HCT116 (cell line): Measurements from ENCODE around the gene HOXA2. TPM values are rescaled to one million over a fixed set of nuclear protein-coding genes. Genes with fewer than 3 reads are reported as not detected.

Experiments
- ATAC-seq: fragments of 200-7000 bp; cut with Tn5 transposase; 2 replicates; pipeline ENCODE4 v1.9.1; 2020; ENCODE audit warnings: mild to moderate bottlenecking, moderate library complexity
- BruUV-seq: library from RNA; stranded (reverse); fragments of 400-500 nt; replicated peaks from 2 replicates; lab custom pipeline; 2021; lab: Mats Ljungman, UMichigan
- CTCF ChIA-PET: fragments of 300-600 bp; sonication (Branson Sonifier 250); formaldehyde crosslinking; loops from one replicate; lab custom pipeline; 2021; ENCODE audit warnings: antibody characterized with exemption; lab: Charles Lee
- POLR2A ChIA-PET: fragments of 300-600, 350-600 bp; sonication (Branson Sonifier 250); formaldehyde crosslinking; loops from one replicate; lab custom pipeline; 2021; ENCODE audit warnings: antibody characterized with exemption; lab: Charles Lee
- RAD21 ChIA-PET, 2 experiments: fragments of 300-600 bp; sonication (Branson Sonifier 250); formaldehyde crosslinking; loops; one replicate each; lab custom pipeline; 2023; ENCODE audit warnings: low total read pairs in 2 of 2; ENCODE audit not compliant: uncharacterized antibody in 2 of 2, unreplicated experiment in 2 of 2, low non-redundant PET in 1 of 2; lab: Charles Lee
- DNase-seq: peaks from one replicate; pipeline ENCODE4 v3.0.0-alpha.2; 2010; ENCODE audit warnings: low read depth, low spot score
- H2AFZ ChIP-seq: fragments of 200-600 bp; shearing (Covaris generic), sonication (generic); 2 replicates; pipeline ENCODE4 v1.6.1; 2017; ENCODE audit warnings: low read depth, mixed run types, mixed read lengths, antibody characterized with exemption, low read length; ENCODE audit not compliant: poor library complexity, severe bottlenecking
- H3K27ac ChIP-seq: 2 replicates; pipeline ENCODE4 v1.5.1; 2012; ENCODE audit warnings: low read depth, low read length
- H3K27me3 ChIP-seq: fragments of 200-600 bp; sonication (generic); 2 replicates; pipeline ENCODE4 v1.6.1; 2016; ENCODE audit warnings: mixed run types, low read length, mixed read lengths; ENCODE audit not compliant: insufficient read depth
- H3K36me3 ChIP-seq, 2 experiments: fragments of 200-500 bp in 1 of 2; fragments of 200-600 bp in 1 of 2; sonication (Bioruptor generic) in 1 of 2; sonication (generic) in 1 of 2; 2 replicates each; pipeline versions ENCODE4 v1.5.1 to v1.6.1; 2014 to 2016; ENCODE audit warnings: low read length in 2 of 2, inconsistent platforms in 1 of 2, mixed read lengths in 1 of 2, mixed run types in 1 of 2; ENCODE audit not compliant: insufficient read depth in 2 of 2, control insufficient read depth in 1 of 2
- H3K4me1 ChIP-seq, 2 experiments: fragments of 200-600 bp in 1 of 2; sonication (generic) in 1 of 2; 2 replicates each; pipeline versions ENCODE4 v1.5.1 to v1.6.1; 2012 to 2017; ENCODE audit warnings: low read length in 2 of 2, inconsistent platforms in 1 of 2, mild to moderate bottlenecking in 1 of 2, mixed read lengths in 1 of 2, mixed run types in 1 of 2, moderate library complexity in 1 of 2; ENCODE audit not compliant: insufficient read depth in 2 of 2, control insufficient read depth in 1 of 2
- H3K4me2 ChIP-seq: fragments of 200-600 bp; sonication (generic); 2 replicates; pipeline ENCODE4 v1.6.1; 2017; ENCODE audit warnings: mixed run types, low read length, mixed read lengths
- H3K4me3 ChIP-seq, 2 experiments: fragments of 200-600 bp in 1 of 2; sonication (generic) in 1 of 2; replicated peaks in 1 of 2; 2 replicates each; pipeline ENCODE4 v1.5.1; 2011 to 2016; ENCODE audit warnings: low read length in 2 of 2, control low read depth in 1 of 2, low read depth in 1 of 2, mild to moderate bottlenecking in 1 of 2, mixed read lengths in 1 of 2, mixed run types in 1 of 2
- H3K79me2 ChIP-seq: fragments of 200-600 bp; sonication (generic); 2 replicates; pipeline ENCODE4 v1.6.1; 2017; ENCODE audit warnings: mild to moderate bottlenecking, mixed run types, low read length, moderate library complexity, mixed read lengths; ENCODE audit not compliant: insufficient read depth
- H3K9ac ChIP-seq: fragments of 200-600 bp; sonication (generic); 2 replicates; pipeline ENCODE4 v1.6.1; 2016; ENCODE audit warnings: low read length, mixed read lengths
- H3K9me2 ChIP-seq: fragments of 200-600 bp; sonication (generic), shearing (Covaris generic); 2 replicates; pipeline ENCODE4 v1.6.1; 2017; ENCODE audit warnings: mixed run types, mild to moderate bottlenecking, moderate library complexity; ENCODE audit not compliant: insufficient read depth
- H3K9me3 ChIP-seq, 2 experiments: fragments of 200-500 bp in 1 of 2; fragments of 200-600 bp in 1 of 2; sonication (Bioruptor generic) in 1 of 2; sonication (generic) in 1 of 2; 2 replicates each; pipeline ENCODE4 v1.6.1; 2014 to 2017; ENCODE audit warnings: low read length in 2 of 2, mixed read lengths in 2 of 2, inconsistent platforms in 1 of 2, low read depth in 1 of 2, mild to moderate bottlenecking in 1 of 2, mixed run types in 1 of 2, moderate library complexity in 1 of 2; ENCODE audit not compliant: control insufficient read depth in 1 of 2, insufficient read depth in 1 of 2
- H4K20me1 ChIP-seq: fragments of 200-600 bp; sonication (generic), shearing (Covaris generic); 2 replicates; pipeline ENCODE4 v1.6.1; 2017; ENCODE audit warnings: mixed run types, mild to moderate bottlenecking, moderate library complexity; ENCODE audit not compliant: insufficient read depth
- CBX3 ChIP-seq: IDR thresholded peaks from 2 replicates; pipeline ENCODE4 v1.6.1; 2012; ENCODE audit warnings: low read depth
- ELF1 ChIP-seq: IDR thresholded peaks from 2 replicates; pipeline ENCODE4 v1.6.1; 2012; ENCODE audit warnings: low read depth, borderline replicate concordance
- RAD21 ChIP-seq: IDR thresholded peaks from 2 replicates; pipeline ENCODE4 v1.6.1; 2012; ENCODE audit warnings: low read depth, mild to moderate bottlenecking
- ZFX ChIP-seq: fragments of 450-650 bp; IDR thresholded peaks from 2 replicates; pipeline ENCODE4 v1.6.1; 2017
- ZNF274 ChIP-seq: fragments of 200-500 bp; sonication (Bioruptor generic); IDR thresholded peaks from 2 replicates; pipeline ENCODE4 v1.6.1; 2014; ENCODE audit warnings: mild to moderate bottlenecking, low read depth, low read length, inconsistent platforms
- intact Hi-C: fragments of 100-400 bp; cut with micrococcal nuclease; formaldehyde crosslinking; loops from 2 replicates; pipeline ENCODE4 v1.10.0; 2022
- total RNA-seq: library from RNA; stranded (reverse); gene quantifications from one replicate; pipeline ENCODE4 v1.2.1, GENCODE V29; 2021; ENCODE audit not compliant: unreplicated experiment
- TF ChIP-seq, protein P1 (sequence below): IDR thresholded peaks from 2 replicates; pipeline ENCODE4 v1.6.1; 2012
- TF ChIP-seq, protein P2 (sequence below): IDR thresholded peaks from 2 replicates; pipeline ENCODE4 v1.6.1; 2011; ENCODE audit warnings: mild to moderate bottlenecking, low read length, moderate library complexity; ENCODE audit not compliant: insufficient replicate concordance; ENCODE audit errors: extremely low read depth
- TF ChIP-seq, protein P3 (sequence below): IDR thresholded peaks from 2 replicates; pipeline ENCODE4 v1.6.1; 2012; ENCODE audit warnings: low read depth

HOXA2 gene
- total RNA-seq, 1 experiment from 2014 or later, result 0.57 TPM

DNA sequence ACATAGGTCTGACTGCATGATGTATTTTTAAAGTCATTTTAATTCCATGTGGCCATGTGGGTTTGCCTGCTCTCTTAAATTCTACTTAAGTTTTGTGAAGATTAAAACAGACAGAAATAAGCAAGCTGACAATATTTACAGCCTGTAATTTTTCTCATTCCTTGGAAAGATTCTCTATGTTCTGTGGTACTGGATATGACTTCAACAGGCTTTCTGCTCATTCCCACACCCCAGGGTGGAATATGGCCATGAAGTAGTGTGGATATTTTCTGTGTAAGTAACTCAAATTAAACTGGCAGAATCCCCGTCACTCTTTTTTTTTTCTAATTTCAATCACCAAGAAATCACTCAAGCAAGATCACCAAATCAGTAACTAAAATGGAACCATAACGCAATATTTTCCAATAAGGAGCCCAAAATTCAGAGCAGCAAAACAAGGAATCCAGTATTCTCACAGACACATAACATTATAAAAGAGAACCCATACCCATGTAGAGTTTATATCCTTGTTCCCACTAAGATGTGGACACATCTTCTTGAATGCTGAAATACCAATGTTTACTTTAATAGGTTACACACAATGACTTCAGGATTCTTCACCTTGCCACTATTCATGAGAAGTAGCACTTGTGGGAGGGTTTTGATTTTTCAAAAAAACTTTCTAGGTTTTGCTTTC, 35.3 kb upstream of the HOXA2 start:
- Histone ChIP-seq H3K4me3 (no peak overlapping the region), H3K4me2 (no peak overlapping the region), H4K20me1 (no peaks in the 10 kb centered on the region), H3K27ac (no peak overlapping the region), H2AFZ (no peak overlapping the region), H3K9me2 (no peaks in the 10 kb centered on the region), H3K36me3 (peaks cover 0 to 2% of the 10 kb centered on the region in 2 experiments; a peak in 1 of 4 replicates), H3K9ac (no peak overlapping the region), H3K9me3 (no peaks in the 10 kb centered on the region), H3K79me2 (no peaks in the 10 kb centered on the region), H3K27me3 (no peaks in the 10 kb centered on the region), H3K4me1 (peaks cover 36 to 57% of the 10 kb centered on the region in 2 experiments)
- POLR2A ChIA-PET, result no interaction called here
- no TSS peak for BruUV-seq
- ATAC-seq, result no peak
- TF ChIP-seq, protein P1, sequence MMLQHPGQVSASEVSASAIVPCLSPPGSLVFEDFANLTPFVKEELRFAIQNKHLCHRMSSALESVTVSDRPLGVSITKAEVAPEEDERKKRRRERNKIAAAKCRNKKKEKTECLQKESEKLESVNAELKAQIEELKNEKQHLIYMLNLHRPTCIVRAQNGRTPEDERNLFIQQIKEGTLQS, result no peak
- TF ChIP-seq RAD21 (no peak), ZNF274 (no peak), CBX3 (no peak), ZFX (no peak), ELF1 (no peak)
- TF ChIP-seq, protein P2, sequence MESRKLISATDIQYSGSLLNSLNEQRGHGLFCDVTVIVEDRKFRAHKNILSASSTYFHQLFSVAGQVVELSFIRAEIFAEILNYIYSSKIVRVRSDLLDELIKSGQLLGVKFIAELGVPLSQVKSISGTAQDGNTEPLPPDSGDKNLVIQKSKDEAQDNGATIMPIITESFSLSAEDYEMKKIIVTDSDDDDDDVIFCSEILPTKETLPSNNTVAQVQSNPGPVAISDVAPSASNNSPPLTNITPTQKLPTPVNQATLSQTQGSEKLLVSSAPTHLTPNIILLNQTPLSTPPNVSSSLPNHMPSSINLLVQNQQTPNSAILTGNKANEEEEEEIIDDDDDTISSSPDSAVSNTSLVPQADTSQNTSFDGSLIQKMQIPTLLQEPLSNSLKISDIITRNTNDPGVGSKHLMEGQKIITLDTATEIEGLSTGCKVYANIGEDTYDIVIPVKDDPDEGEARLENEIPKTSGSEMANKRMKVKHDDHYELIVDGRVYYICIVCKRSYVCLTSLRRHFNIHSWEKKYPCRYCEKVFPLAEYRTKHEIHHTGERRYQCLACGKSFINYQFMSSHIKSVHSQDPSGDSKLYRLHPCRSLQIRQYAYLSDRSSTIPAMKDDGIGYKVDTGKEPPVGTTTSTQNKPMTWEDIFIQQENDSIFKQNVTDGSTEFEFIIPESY, result no peak
- TF ChIP-seq, protein P3, sequence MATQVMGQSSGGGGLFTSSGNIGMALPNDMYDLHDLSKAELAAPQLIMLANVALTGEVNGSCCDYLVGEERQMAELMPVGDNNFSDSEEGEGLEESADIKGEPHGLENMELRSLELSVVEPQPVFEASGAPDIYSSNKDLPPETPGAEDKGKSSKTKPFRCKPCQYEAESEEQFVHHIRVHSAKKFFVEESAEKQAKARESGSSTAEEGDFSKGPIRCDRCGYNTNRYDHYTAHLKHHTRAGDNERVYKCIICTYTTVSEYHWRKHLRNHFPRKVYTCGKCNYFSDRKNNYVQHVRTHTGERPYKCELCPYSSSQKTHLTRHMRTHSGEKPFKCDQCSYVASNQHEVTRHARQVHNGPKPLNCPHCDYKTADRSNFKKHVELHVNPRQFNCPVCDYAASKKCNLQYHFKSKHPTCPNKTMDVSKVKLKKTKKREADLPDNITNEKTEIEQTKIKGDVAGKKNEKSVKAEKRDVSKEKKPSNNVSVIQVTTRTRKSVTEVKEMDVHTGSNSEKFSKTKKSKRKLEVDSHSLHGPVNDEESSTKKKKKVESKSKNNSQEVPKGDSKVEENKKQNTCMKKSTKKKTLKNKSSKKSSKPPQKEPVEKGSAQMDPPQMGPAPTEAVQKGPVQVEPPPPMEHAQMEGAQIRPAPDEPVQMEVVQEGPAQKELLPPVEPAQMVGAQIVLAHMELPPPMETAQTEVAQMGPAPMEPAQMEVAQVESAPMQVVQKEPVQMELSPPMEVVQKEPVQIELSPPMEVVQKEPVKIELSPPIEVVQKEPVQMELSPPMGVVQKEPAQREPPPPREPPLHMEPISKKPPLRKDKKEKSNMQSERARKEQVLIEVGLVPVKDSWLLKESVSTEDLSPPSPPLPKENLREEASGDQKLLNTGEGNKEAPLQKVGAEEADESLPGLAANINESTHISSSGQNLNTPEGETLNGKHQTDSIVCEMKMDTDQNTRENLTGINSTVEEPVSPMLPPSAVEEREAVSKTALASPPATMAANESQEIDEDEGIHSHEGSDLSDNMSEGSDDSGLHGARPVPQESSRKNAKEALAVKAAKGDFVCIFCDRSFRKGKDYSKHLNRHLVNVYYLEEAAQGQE, result no peak
- CTCF ChIA-PET, result interaction anchor here (0.6 kb wide), 1 partner anchor 769 kb away, joined by 3 read pairs; no protein-coding TSS in a partner anchor
- intact Hi-C loops, result no loop called here
- RAD21 ChIA-PET, result no interaction called here
- no peak for DNase-seq
